HG03064 (cell line): ENCODE results near the gene AMPD3.

Experiments used
- ATAC-seq: cut with Tn5 transposase; IDR thresholded peaks from one replicate; pipeline ENCODE4 v1.9.1; 2021; ENCODE audit warnings: low read depth; ENCODE audit not compliant: unreplicated experiment

The AMPD3 gene

DNA sequence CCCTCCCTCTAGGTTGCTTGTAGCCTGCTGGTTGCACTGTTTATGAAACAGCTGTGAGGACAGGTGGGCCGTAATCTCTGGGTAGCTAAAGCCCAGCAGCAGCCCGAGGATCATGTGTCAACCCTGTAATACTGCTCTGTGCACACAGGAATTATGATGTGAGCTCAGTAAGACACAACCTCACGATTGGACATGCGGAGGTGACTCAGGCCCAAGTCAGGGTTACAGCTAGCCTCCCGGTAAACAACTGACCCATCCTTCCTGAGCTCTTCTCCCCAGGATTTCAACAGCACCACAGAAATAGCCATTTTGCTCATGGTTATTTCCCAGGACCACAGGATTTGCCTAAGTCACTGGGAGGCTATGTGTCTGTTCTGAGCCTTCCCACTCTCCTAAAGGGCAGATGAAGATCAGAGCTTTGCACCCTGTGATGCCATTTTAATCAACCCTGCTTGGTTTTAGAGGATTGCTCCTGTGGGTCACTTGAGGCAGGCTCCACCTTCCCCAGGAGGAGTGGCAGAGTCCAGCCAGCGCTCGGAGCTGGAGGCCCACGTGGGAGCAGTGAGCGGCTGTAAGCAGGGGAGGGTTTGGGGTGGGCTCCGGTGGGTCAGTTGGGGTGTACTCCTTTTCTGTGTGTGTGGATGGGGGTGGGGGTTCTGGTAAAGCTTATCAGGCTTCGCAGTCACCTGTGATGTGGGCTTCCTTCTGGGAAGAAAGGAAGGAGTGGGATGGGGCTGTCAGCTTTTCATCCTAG, at the start of gene AMPD3:
Gene AMPD3 (plus strand): TSS at position 387 of the 754 bp plus-strand sequence. CDS start 6,256 bp downstream, outside the sequence.
- no peak for ATAC-seq

DNA sequence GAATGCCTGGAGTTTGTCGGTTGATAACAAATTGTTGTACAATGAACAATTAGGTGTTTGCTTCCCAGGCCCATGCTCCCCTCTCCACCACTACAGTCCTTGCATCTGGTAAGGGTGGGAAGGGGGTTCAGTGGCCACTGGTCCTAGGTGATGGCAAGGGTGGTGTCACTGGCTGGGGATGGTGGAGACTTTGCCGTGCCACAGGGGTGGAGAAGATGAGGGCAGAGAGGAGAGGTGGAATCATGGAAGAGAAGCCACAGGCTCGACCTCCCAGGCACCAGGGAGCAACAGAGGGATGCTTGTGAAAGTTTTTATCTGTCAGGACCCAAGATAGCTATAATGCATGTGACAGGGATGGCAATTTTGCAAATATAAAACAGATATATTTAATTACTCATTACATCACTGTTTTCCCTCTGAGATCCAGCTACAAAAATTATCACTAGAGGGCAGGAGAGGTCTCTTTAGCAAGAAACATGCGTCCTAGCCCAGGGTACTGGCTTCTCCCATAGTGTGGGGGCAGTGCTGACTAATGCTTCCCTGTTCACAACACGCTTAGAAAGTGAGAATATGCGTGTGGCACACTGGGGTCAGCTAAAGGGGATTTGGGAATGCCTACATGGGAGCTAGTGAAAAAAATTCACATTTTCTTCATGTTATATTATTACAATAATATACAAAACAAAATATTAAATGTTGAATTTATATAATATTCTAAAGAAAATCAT, 49.0 kb upstream of the AMPD3 start:
- ATAC-seq, result no peak

DNA sequence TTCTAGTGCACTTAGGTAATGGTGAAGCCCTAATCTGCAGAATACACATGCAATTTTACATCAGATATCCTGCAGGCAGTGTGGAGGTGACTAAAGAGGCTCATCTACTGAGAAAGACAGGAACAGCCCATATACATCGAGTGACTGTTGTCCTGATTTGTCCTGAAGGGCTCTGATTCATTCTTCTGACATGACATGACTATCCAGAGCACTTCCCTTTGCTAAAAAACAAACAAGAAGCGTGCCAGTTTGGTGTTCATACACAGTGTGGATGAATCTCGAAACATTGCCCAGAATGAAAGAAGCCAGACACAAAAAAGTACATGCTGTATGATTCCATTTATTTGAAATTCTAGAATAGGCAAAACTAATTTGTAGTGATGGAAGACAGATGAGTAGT, 48.0 kb upstream of the AMPD3 start:
- ATAC-seq, result no peak

- ATAC-seq, result no peak
Observed at GRCh38 chr11:10407749-10408685, 47.0 kb upstream of the AMPD3 start.

DNA sequence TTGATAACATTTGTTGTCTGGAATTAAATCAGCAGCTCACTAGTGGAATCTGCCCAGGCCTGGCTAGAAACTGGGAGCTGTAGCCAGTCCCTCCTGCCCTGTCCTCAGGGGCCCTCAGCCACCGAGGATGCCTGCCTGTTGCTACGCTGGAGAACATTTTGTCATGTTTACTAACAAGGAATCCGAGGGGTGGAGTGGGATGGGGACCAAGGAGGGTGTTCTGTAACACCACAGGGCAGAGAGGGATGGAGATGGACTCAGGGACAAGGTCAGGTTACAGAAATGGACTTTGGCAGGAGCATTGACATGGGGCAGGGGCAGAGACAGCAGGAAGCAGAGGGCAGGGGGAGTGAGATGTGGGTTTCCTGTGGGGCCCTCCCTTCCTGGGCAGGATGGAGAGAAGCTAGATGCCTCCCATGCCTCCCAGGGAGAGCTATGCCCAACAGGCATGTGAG, 45.8 kb upstream of the AMPD3 start:
- no peak for ATAC-seq

GRCh38 chr11:10410106-10410843, 44.8 kb upstream of the AMPD3 start:
- no peak for ATAC-seq

- no peak for ATAC-seq
Observed at GRCh38 chr11:10410844-10411200, 44.2 kb upstream of the AMPD3 start.

DNA sequence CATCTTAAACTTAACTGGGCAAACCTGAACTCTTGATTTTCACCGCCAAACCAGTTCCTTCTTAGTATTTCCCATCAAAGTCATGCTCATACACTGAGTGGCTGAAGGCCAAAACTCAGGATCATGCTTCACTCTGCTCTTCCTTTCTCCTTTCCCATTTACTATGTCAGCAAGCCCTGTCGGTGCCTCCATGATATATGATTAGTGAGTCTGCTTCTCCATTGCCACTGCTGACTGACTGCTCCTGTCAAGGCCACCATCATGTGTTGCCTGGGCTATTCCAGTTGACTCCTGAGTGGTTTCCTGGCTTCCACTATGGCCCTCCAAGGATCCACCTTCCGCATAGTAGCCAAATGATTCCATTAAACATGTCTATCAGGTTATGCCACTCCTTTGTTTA, 42.8 kb upstream of the AMPD3 start:
- ATAC-seq, result no peak

DNA sequence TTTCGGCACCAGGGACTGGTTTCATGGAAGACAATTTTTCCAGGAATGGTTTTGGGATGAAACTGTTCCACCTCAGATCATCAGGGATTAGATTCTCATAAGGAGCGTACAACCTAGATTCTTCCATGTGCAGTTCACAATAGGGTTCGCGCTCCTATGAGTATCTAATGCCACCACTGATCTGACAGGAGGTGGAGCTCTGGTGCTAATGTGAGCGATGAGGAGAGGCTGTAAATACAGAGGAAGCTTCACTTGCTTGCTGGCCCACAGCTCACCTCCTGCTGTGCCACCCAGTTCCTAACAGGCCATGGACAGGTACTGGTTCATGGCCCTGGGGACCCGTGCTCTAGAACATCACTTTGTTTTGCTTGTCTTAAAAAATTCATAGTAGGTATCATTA, 41.8 kb upstream of the AMPD3 start:
- no peak for ATAC-seq

GRCh38 chr11:10414181-10414580, 40.9 kb upstream of the AMPD3 start:
- ATAC-seq, result no peak

- ATAC-seq, result no peak
Observed at GRCh38 chr11:10414659-10415058, 40.4 kb upstream of the AMPD3 start.

DNA sequence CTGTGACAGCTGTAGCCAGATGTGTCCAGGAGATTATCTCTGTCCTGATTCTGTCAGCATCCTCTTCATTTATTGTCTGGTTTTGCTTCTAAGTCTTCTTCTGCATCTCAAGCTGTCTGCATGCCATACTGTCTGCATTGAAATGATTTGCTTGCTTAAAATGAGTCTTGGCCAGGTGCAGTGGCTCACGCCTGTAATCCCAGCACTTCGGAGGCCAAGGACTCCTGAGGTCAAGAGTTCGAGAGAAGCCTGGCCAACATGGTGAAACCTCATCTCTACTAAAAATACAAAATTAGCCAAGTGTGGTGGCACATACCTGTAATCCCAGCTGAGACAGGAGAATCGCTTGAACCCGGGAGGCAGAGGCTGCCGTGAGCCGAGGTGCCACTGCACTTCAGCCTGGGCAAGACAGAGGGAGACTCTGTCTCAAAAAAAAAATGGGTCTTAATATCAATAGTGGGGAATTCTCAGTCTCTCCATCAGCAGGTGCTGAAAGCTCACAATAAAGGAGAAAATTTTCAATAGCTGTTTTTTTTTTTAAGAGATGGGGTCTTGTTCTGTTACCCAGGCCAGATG, 39.2 kb upstream of the AMPD3 start:
- ATAC-seq, result no peak

- no peak for ATAC-seq
Observed at GRCh38 chr11:10418259-10418949, 36.7 kb upstream of the AMPD3 start.

GRCh38 chr11:10418950-10419310, 36.1 kb upstream of the AMPD3 start:
- ATAC-seq, result no peak

DNA sequence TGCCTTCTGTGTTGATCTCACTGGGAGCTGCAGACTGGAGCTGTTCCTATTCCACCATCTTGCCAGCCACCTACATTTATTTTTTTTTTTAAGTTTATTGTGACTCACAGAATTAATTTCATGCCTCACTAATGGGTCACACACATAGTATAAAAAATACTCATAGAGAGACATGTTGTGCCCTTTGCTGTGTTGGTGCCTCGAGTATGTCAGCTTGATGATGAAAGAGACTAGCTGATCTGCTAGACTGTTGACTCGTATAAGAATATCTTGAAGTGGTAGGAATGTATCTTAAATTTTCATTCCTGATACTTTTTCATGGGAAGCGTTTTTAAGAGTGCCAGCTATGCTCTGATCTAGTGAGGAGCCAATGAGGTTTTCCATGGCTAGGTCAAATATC, 28.6 kb upstream of the AMPD3 start:
- ATAC-seq, result no peak

DNA sequence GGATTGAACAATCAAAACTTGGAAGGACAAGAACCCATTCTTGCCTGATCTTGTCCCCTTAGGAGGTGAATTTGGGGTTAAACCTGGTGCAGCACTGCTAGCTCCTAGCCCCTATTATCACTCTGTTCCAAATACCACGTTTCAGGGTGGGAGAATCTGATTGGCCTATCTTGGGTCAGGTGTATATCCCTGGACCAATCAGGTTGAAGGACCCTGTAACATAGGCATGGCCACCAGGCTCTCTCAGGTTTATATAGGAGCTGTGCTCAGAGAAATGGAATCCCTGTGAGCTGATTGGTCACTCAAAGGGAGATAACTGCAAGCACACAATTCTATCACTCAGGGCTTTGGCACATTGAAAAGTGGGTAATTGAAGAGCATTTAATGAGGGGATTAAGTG, 26.6 kb upstream of the AMPD3 start:
- no peak for ATAC-seq

DNA sequence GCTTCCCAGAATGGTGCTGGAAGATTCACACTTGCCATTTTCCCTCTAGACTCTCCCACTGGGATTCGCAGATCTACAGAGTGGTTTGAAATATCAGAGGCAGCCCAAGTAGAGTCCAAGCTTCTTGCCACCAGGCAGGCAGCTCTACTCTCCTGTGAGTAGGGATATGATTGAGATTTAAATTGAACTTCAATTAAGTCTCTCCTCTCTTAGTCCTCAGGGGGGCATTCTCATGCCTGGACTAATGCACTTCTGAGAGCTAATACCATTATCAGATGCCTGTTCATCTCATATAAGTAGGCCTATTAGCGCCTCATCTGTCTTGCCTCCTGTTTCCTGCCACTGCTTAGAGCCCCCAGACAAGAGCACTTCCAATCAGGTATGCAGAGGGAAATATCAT, 25.5 kb upstream of the AMPD3 start:
- ATAC-seq, result no peak

- no peak for ATAC-seq
Observed at GRCh38 chr11:10432493-10432892, 22.6 kb upstream of the AMPD3 start.

DNA sequence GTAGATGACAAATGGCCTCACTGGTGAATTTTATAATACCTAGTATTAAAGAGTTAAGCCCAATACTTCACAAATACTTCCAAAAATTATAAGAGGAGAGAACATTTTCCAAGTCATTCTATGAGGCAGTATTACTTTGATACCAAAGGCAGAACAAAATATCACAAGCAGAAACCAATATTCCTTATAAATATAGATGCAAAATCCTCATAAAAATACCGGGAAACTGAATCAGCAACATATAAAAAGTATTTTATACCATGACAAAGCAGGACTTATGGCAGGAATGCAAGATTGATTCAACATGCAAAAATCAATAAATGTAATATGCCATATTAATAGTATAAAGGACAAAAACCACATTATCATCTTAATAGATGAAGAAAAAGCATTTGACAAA, 22.1 kb upstream of the AMPD3 start:
- no peak for ATAC-seq

DNA sequence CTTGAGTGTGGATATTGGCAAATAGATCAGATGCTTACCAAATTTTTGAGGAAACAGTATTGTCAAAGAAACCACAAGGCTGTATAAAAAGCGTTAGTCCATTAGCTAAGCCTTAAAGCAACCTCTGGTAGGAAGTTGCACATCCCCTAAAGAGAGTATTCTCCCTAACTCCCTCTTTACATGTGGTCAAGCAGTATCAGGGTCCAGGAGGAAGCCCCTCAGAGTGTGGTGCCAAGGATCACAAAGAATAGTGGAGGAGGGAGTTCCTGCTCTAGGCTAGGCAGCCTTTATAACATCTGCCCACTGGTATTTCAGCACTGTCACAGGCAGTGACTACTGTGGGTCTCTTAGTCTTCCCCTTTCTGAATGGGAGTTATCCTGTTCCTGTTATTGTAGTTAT, 18.8 kb upstream of the AMPD3 start:
- ATAC-seq, result no peak
